Subcutaneous abdominal adipose tissue (tissue), 5 donors: ENCODE results near the gene HMX3.

Experiments used
- H3K27ac ChIP-seq: one replicate; pipeline ENCODE4 v1.7.0; 2013; ENCODE audit warnings: low read depth, mild to moderate bottlenecking, inconsistent platforms, low read length, moderate library complexity
- H3K27me3 ChIP-seq, 5 donors: one replicate each; pipeline ENCODE4 v1.7.0; 2013; ENCODE audit warnings: low read length in 5 of 5, inconsistent platforms in 1 of 5; ENCODE audit not compliant: control insufficient read depth in 5 of 5, insufficient read depth in 4 of 5
- H3K36me3 ChIP-seq, 5 donors: one replicate each; pipeline ENCODE4 v1.7.0; 2013; ENCODE audit warnings: low read length in 5 of 5; ENCODE audit not compliant: control insufficient read depth in 5 of 5, insufficient read depth in 5 of 5
- H3K4me1 ChIP-seq, 5 donors: one replicate each; pipeline ENCODE4 v1.7.0; 2013; ENCODE audit warnings: low read length in 5 of 5, mild to moderate bottlenecking in 3 of 5, moderate library complexity in 1 of 5; ENCODE audit not compliant: control insufficient read depth in 5 of 5, insufficient read depth in 5 of 5
- H3K4me3 ChIP-seq, 5 donors: one replicate each; pipeline ENCODE4 v1.7.0; 2013; ENCODE audit warnings: low read length in 5 of 5, low read depth in 1 of 5
- H3K9ac ChIP-seq, 5 donors: one replicate each; pipeline ENCODE4 v1.7.0; 2013; ENCODE audit warnings: low read length in 5 of 5, mild to moderate bottlenecking in 4 of 5, moderate library complexity in 3 of 5
- H3K9me3 ChIP-seq, 5 donors: one replicate each; pipeline ENCODE4 v1.7.0; 2013; ENCODE audit warnings: low read length in 5 of 5; ENCODE audit not compliant: control insufficient read depth in 5 of 5
- donor health status: healthy.
- donor health status: healthy.
- donor health status: healthy.
- donor health status: healthy.
- donor health status: healthy.

The HMX3 gene

GRCh38 chr10:123141791-123142700 is 6.3 kb downstream of the HMX3 start:
- peaks cover 0 to 21% (median 20%) of the 10 kb centered on the region in 5 donors for H3K4me1 ChIP-seq
- no peak overlapping the region for H3K4me3 ChIP-seq
- no peaks in the 10 kb centered on the region for H3K36me3 ChIP-seq
- H3K9ac ChIP-seq = no peak overlapping the region
- H3K27ac ChIP-seq = no peak overlapping the region
- H3K9me3 ChIP-seq = no peaks in the 10 kb centered on the region
- peaks cover 68 to 98% (median 84%) of the 10 kb centered on the region in 5 donors for H3K27me3 ChIP-seq

DNA sequence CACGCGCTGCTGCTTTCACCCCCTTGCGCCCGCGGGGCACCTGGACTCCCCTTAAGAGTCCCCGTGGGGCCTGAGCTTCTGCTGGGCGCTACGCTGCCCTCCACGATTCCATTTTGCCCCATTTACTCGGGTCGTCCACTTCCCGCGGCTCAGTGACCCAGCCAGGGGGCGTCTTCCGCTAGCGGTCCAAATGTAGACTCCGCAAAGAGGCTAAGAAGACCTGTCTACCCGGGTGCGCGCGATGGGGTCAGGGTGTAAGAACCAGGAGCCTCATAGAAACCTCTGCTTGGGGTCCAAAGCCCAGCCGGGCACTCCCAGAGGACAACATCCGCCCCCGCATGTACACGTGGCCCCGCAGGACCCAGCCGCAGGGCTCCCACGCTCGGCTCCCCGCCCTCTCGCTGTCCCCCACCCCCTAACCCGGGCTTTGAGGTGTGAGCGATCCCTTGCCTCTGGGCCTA is 7.0 kb downstream of the HMX3 start:
- no peak overlapping the region for H3K27ac ChIP-seq
- H3K9me3 ChIP-seq = no peaks in the 10 kb centered on the region
- peaks cover 70 to 99% (median 84%) of the 10 kb centered on the region in 5 donors for H3K27me3 ChIP-seq
- no peak overlapping the region for H3K4me3 ChIP-seq
- peaks cover 0 to 16% (median 13%) of the 10 kb centered on the region in 5 donors for H3K4me1 ChIP-seq
- H3K9ac ChIP-seq = no peak overlapping the region
- H3K36me3 ChIP-seq = no peaks in the 10 kb centered on the region

GRCh38 chr10:123143162-123143824 is 7.5 kb downstream of the HMX3 start:
- peaks cover 73 to 98% (median 84%) of the 10 kb centered on the region in 5 donors for H3K27me3 ChIP-seq
- H3K27ac ChIP-seq = no peak overlapping the region
- H3K36me3 ChIP-seq = no peaks in the 10 kb centered on the region
- no peak overlapping the region for H3K4me3 ChIP-seq
- H3K9me3 ChIP-seq = no peaks in the 10 kb centered on the region
- peaks cover 0 to 20% (median 14%) of the 10 kb centered on the region in 5 donors for H3K4me1 ChIP-seq
- no peak overlapping the region for H3K9ac ChIP-seq

DNA sequence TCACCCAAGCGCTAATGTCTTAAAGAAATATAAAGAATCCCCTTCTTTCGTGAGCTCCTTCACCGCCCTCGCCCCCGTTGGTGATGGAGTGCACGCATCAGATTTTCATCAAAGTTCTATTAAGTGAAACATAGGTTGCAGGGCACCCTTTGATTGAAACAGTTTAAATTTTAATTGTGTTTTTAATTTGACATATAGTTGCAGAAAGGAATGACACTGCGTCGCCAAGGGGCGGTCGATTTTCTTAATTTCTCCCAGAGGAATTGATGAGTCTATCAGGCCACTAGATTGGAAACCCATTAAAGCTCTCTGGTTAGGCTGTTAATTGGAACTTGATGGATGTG is 8.0 kb downstream of the HMX3 start:
- no peak overlapping the region for H3K27ac ChIP-seq
- H3K36me3 ChIP-seq = no peaks in the 10 kb centered on the region
- H3K27me3 ChIP-seq = peaks cover 73 to 98% (median 88%) of the 10 kb centered on the region in 5 donors
- H3K9ac ChIP-seq = no peak overlapping the region
- H3K4me1 ChIP-seq = peaks cover 0 to 25% (median 18%) of the 10 kb centered on the region in 5 donors
- no peak overlapping the region for H3K4me3 ChIP-seq
- H3K9me3 ChIP-seq = no peaks in the 10 kb centered on the region

DNA sequence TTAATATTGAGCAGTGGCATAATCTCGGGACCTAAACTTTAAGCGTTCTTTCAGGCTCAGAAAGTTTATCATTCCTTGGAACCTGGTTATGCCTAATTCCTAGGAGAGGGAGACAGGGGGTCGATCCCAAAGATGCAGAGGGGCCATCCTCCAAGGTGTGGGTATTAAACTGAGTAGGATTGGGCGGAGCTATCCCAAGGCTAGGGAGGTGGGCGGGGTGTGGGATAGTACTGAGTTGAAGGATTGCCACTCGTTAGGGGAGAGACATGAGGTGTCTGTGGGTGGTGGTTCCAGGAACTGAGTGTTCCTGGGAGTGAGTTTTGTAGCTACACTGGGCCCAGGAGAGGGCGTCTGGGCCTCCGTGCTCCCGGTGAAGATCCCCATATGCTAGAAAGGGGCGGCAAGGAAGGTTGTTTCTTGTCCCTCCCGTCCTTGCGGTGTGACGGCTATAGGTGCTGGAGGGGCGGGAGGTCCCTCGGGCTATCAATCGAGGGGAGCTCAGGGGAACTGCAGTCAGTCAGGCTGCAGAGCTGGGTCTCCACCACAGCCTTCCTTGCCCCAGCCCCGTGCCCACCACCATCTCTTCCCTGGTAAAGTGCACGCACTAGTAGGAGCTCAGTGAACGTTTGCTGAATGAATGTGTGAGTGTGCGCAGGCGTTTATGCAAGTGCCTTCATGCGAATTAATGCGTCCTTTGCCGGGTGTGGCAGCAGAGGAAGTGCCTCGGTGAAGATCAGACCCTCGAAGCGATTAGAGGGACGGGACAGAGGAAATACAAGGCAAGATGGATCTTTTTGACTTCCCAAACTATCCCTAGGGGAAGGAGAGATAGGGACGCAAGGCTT is 9.1 kb downstream of the HMX3 start:
- Histone ChIP-seq H3K9ac (no peak overlapping the region), H3K4me3 (no peak overlapping the region), H3K4me1 (peaks cover 0 to 28% (median 24%) of the 10 kb centered on the region in 5 donors), H3K27me3 (peaks cover 74 to 98% (median 91%) of the 10 kb centered on the region in 5 donors), H3K36me3 (no peaks in the 10 kb centered on the region), H3K9me3 (no peaks in the 10 kb centered on the region), H3K27ac (no peak overlapping the region)

DNA sequence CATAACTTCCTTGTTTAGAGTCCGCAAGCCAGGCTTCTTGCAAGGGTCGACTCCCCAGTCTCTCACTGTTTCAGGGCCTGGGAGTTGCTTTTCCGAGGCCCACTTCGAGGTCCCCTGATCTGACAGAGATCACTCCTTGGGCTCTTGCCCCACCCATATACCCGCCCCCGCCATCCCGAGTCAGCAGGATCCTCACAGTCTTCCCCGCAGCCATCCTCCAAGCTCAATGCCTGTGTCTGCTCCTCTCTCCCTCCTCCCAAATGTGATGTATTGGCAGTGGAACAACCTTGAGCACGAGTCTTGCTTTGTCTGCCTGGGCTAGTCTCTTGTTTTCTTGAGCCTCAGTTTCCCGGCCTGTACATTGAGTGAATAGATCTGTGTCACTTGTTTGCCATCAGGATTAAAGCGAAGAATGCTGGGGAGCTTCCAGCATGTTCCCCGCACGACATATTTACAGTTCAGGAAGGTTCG is 9.8 kb downstream of the HMX3 start:
- H3K27me3 ChIP-seq = peaks cover 75 to 98% (median 90%) of the 10 kb centered on the region in 5 donors
- H3K9me3 ChIP-seq = no peaks in the 10 kb centered on the region
- no peak overlapping the region for H3K9ac ChIP-seq
- H3K4me3 ChIP-seq = no peak overlapping the region
- no peaks in the 10 kb centered on the region for H3K36me3 ChIP-seq
- H3K4me1 ChIP-seq = peaks cover 0 to 35% (median 30%) of the 10 kb centered on the region in 5 donors
- no peak overlapping the region for H3K27ac ChIP-seq

DNA sequence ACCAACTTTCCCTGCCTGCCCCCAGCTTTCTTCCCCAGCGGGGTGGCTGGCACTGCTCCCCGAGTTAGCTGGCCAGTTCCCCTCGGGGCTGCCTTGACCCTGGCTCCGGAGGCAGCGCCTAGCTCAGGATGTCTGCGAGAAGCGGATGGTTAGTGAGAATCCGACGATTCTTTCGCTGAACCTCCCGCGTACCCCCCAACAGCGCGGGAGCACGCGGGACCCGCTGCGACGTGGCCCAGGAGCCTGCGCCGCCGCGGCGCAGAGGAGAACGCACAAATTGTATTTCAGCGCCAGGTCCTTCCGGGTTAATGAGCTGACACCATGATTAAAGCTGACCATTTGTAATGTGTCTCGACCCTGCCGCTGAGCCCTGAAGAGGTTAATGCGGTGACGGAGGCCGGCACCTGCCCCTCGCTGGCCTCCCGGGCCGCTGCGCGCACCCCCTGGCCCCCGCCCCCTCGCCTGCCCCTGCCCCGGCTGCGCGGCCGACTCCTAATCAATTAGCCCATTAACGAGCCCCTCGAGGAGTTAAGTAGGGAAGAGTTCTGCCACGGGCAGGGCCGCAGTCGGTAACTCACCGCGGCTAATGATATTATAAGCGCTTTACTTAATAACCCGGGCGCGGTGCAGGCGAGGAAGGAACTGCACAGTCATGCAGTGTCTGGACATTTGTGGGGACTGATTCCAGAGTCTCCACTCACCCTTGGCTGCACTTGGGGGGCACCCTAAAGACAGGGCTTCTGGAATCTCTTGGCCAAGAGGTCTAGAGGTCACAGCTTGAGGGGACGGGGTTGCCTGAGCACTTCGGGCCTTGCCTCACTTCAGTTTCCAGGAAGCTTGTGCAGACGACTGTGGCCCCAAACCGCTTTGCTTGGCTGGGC is 10.5 kb downstream of the HMX3 start:
- H3K36me3 ChIP-seq = no peaks in the 10 kb centered on the region
- H3K27ac ChIP-seq = no peak overlapping the region
- peaks cover 75 to 98% (median 90%) of the 10 kb centered on the region in 5 donors for H3K27me3 ChIP-seq
- H3K4me1 ChIP-seq = peaks cover 0 to 42% (median 36%) of the 10 kb centered on the region in 5 donors
- no peaks in the 10 kb centered on the region for H3K9me3 ChIP-seq
- H3K4me3 ChIP-seq = no peak overlapping the region
- H3K9ac ChIP-seq = no peak overlapping the region

DNA sequence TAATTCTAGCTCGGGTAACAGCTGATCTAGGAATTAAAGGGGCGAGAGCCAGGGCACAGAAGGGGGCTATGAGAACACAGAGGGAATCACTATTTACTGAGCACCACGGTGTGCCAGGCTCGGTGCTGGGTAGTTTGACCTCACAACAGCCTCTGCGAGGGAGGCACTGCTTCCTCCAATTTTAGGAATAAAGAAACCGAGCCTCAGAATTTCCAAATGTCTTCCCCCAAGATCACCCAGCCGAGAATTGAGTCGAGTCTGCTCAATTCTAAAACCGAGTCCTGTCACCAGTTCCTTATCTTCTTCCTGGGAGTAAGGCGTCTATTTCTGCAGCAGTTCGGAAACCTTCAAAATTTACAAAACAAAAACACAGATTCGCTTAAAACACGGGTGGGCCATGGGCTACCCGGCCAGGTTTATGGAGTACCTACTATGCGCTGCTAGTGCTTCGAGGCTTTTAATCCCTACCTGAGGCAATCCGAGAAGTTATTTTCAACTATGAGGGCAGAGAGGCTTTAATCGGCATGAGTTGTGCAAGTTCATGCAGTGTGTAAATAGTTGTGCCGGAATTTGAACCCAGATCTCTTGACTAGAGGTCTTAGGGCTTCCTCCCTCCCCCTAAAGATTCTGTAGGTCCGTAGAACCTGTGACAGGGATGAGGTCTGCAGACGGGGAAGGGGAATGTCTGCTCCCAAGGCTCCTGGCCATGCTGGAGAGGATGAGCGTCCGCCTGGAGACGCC is 11.3 kb downstream of the HMX3 start:
- Histone ChIP-seq H3K4me1 (peaks cover 0 to 44% (median 39%) of the 10 kb centered on the region in 5 donors), H3K36me3 (no peaks in the 10 kb centered on the region), H3K4me3 (no peak overlapping the region), H3K9ac (no peak overlapping the region), H3K27me3 (peaks cover 75 to 97% (median 90%) of the 10 kb centered on the region in 5 donors), H3K27ac (no peak overlapping the region), H3K9me3 (no peaks in the 10 kb centered on the region)
